ENCODE data around the gene AGFG2. TPM values are rescaled to one million over a fixed set of nuclear protein-coding genes. Genes with fewer than 3 reads are reported as not detected.
A peak's percentile ranks its signal among the peaks of the same experiment; 100 is the strongest.

Gene AGFG2
- total and polyA plus RNA-seq, 2 of the 13 experiments (the other 11 are each of a cell fraction or from before 2014, with no cell fraction given): 125 to 132 TPM

DNA sequence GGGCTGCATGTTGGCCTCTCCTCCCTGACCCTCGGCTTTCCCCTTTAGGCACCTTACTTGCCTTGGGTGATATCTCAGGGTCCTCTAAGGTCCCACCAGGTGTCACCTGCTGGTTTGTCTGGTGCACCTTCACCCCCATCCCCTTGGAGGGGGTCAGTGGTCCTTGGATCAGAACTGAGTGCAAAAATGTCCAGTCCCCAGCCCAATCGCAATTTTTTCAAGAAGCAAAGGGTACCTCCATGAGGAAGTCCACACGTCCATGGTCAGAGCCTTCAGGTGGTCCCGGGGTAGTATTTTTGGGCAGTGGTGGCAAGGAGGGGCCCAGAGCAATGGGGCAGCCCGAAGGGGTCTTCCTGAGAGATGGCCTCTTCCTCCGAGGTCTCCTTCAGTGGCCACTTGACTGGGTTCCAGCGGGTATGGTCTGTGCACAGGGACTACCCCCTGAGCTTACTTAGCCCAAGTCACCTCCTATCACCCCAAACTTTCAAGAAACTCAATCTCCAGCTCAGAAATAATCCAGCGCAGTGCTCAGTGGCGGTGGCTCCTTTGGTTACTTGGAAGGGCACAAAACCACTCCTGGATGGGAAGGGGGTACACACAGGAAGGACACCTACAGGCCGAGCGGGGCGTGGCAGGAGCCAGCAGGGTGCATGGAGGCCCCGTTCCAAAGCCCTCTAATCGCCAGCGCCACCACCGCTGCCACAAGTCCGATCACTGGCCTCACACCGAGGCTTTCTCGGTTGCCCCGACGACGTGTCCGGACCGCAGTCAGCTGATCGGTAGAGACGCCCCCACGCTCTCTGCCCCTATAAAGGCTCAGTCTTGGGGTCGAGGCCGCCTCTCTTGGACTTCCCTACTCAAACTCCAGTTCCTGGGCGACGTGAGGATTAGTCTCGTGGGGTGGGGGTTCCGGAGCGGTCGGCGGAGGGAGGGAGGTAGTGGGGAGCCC, 30.2 kb downstream of the AGFG2 start (continued):
- TF ChIP-seq MAFF (IDR thresholded peaks at IDR 0.05; ENCODE audit: low read depth, low read length) (no peak), PHF21A (CRISPR knock-in tag; IDR thresholded peaks at IDR 0.05) (peak; percentile 38; the same call in 1 of the 2 replicates), NR2F2 (IDR thresholded peaks at IDR 0.05; ENCODE audit: borderline replicate concordance, low read depth) (no peak), RELA (CRISPR knock-in tag; IDR thresholded peaks at IDR 0.05) (no peak), CHD4 (IDR thresholded peaks at IDR 0.05; ENCODE audit: borderline replicate concordance, low read length) (no peak), POLR2A (IDR thresholded peaks at IDR 0.05; ENCODE audit: insufficient read depth in 1 of 2, low read depth in 2 of 2, low read length in 2 of 2) (peak in 1 of 2 experiments; percentile 53; a peak in 2 of 4 replicates), ZFP62 (CRISPR knock-in tag; IDR thresholded peaks at IDR 0.05) (no peak), POGK (CRISPR knock-in tag; conservative IDR thresholded peaks at IDR 0.05) (no peak), FOXC1 (CRISPR knock-in tag; IDR thresholded peaks at IDR 0.05; ENCODE audit: borderline replicate concordance) (no peak), ZNF329 (CRISPR knock-in tag; IDR thresholded peaks at IDR 0.05; ENCODE audit: low read depth) (peak; percentile 52), ZNF879 (CRISPR knock-in tag; IDR thresholded peaks at IDR 0.05) (peak; percentile 31; the same call in 1 of the 2 replicates), ZBTB21 (CRISPR knock-in tag; IDR thresholded peaks at IDR 0.05) (no peak), HOXA7 (CRISPR knock-in tag; IDR thresholded peaks at IDR 0.05) (no peak), NFIC (IDR thresholded peaks at IDR 0.05; ENCODE audit: low read length) (no peak), HOXA5 (CRISPR knock-in tag; IDR thresholded peaks at IDR 0.05) (peak; percentile 13), ZNF382 (CRISPR knock-in tag; IDR thresholded peaks at IDR 0.05; ENCODE audit: borderline replicate concordance) (no peak), KLF12 (CRISPR knock-in tag; IDR thresholded peaks at IDR 0.05; ENCODE audit: borderline replicate concordance) (no peak; the same call in 1 of the 2 replicates), ZNF740 (CRISPR knock-in tag; IDR thresholded peaks at IDR 0.05) (peak; percentile 10), ZNF773 (CRISPR knock-in tag; IDR thresholded peaks at IDR 0.05; ENCODE audit: borderline replicate concordance) (no peak), ZNF703 (CRISPR knock-in tag; IDR thresholded peaks at IDR 0.05; ENCODE audit: borderline replicate concordance) (0 out of 2 replicates have a peak, but pooled peaks have one; percentile 3), ZNF34 (CRISPR knock-in tag; IDR thresholded peaks at IDR 0.05; ENCODE audit: borderline replicate concordance) (peak; percentile 94), RFX1 (IDR thresholded peaks at IDR 0.05) (peak; percentile 92), ZC3H4 (CRISPR knock-in tag; IDR thresholded peaks at IDR 0.05; ENCODE audit: borderline replicate concordance) (peak; percentile 38; the same call in 1 of the 2 replicates), GPN1 (CRISPR knock-in tag; IDR thresholded peaks at IDR 0.05; ENCODE audit: borderline replicate concordance) (no peak)
- TF ChIP-seq, protein P1, sequence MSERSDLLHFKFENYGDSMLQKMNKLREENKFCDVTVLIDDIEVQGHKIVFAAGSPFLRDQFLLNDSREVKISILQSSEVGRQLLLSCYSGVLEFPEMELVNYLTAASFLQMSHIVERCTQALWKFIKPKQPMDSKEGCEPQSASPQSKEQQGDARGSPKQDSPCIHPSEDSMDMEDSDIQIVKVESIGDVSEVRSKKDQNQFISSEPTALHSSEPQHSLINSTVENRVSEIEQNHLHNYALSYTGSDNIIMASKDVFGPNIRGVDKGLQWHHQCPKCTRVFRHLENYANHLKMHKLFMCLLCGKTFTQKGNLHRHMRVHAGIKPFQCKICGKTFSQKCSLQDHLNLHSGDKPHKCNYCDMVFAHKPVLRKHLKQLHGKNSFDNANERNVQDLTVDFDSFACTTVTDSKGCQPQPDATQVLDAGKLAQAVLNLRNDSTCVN (CRISPR knock-in tag; IDR thresholded peaks at IDR 0.05; ENCODE audit: borderline replicate concordance): 0 out of 2 replicates have a peak, but pooled peaks have one; percentile 31
- TF ChIP-seq, protein P2, sequence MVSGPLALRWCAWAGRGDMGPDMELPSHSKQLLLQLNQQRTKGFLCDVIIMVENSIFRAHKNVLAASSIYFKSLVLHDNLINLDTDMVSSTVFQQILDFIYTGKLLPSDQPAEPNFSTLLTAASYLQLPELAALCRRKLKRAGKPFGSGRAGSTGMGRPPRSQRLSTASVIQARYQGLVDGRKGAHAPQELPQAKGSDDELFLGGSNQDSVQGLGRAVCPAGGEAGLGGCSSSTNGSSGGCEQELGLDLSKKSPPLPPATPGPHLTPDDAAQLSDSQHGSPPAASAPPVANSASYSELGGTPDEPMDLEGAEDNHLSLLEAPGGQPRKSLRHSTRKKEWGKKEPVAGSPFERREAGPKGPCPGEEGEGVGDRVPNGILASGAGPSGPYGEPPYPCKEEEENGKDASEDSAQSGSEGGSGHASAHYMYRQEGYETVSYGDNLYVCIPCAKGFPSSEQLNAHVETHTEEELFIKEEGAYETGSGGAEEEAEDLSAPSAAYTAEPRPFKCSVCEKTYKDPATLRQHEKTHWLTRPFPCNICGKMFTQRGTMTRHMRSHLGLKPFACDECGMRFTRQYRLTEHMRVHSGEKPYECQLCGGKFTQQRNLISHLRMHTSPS (CRISPR knock-in tag; IDR thresholded peaks at IDR 0.05; ENCODE audit: low read depth): no peak
